Limb (tissue), 2 donors: ENCODE results near the gene ABHD10.

Experiments used
- DNase-seq, 2 donors: peaks; one replicate each; pipeline ENCODE4 v3.0.0-alpha.2; 2016; ENCODE audit errors: extremely low spot score in 2 of 2

ABHD10 gene

DNA sequence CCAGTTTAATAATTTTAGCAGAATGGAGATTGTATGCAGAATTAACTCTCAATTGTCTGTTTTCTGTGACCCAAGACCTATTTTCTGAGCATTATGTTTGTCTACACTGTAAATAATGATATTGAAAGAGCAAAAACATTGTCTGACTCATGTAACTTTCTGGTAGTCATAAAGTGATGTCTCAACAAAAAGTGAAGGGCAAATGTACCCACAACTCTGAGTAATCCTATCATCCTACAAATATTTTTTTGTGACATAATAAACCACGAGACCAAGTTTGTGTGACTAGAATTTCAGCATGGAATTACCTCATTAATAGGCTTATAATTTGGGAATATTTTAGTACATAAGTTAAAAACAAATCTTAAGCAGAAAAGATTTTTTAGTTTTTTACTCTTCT, 15.4 kb upstream of the ABHD10 start:
- no peak for DNase-seq

DNA sequence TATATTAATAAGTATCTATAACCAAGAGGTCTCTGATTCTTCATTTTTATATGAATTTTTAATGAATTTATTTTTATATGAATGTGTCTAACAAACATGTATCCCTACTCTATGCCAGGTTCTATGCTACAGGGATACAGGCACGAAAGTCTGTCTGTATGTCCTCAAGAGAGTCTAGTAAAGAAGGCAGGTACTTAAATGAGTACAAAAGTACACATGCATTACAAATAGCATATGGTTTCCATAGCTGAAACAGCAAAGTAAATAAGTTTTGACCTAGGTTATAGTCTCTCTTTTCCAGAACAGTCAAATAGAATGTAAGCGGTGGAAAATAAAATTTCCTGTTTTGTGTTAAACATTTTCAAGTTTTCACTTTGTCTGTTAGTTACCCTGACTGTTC, 13.3 kb upstream of the ABHD10 start:
- DNase-seq = no peak

DNA sequence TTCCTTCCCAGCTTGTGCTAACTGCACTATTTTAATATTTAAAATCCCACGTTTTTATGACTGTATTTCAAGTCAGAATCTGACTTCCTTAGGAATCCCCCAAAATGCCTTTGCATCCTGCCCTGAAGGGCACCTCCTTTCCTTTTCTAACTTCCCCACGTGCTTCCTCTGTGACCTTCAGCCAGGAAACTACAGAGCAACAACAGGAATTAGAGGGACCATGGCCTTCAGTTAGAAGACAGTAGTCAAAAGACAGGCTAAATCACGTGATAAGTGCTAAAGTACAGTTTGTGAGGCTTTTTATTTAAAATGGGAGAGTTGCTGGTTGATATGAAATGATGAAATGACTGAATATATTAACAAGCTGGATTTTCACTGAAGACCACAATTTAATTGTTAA, 11.8 kb upstream of the ABHD10 start:
- DNase-seq = no peak

DNA sequence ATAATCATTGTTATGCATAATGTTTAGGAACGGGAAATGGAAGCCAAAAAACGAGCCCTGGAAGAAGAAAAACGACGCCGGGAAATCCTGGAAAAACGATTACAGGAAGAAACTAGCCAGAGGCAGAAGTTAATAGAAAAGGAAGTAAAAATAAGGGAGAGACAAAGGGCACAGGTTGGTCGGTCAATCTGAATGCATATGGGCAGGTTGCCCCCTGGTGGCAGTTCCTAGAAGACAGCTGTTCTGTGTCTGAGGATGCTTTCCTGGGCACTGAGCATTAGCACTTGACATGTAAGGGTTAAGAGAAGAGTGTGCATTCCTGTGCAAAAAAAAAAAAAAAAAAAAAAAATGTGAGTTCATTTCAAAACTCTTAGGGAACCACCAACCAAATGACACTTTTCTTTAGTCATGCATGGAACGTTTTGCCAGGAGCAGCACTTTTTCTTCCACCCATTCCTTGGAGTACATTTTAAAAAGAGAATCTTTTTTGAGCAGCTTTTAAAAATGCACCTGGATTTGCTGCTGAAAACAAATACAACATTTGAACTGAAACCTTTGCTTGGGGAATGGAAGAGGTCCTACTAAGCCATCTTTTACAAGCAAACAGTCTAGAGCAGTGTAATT, 11.1 kb upstream of the ABHD10 start:
- DNase-seq = peak; percentile 88 to 90

DNA sequence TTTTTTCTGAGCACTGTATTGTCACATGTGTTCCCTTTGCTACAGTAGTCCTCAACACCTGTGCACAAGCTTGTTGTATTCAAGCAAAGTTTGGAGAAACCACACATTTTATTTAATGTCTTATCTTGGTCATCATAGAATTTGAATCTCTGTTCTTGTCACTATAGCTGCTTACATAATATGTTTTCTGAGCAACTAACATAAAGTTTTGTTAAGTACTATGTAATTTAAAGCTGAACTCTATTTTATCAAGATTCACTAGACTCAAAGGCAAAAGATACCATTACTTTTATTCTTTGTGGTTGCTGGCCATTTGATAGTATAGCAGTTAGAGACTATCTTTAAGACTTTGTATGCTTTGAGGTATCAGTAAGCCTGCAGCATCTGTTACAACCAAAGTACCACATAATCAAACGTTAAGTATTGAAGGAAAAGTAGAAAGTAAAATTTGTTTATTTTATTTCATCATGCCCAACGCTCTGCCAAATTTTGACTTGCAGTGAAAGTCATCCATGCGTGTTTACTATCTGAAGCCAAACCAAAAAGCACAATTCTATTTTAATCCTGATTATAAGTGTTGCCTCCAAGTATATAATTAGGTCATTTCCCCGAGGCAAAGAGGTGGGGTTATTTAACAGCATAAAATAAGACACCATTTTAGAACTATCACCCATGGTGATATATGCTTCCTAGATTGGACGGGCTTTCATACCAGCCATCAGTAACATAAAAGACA, 10.3 kb upstream of the ABHD10 start:
- no peak for DNase-seq

DNA sequence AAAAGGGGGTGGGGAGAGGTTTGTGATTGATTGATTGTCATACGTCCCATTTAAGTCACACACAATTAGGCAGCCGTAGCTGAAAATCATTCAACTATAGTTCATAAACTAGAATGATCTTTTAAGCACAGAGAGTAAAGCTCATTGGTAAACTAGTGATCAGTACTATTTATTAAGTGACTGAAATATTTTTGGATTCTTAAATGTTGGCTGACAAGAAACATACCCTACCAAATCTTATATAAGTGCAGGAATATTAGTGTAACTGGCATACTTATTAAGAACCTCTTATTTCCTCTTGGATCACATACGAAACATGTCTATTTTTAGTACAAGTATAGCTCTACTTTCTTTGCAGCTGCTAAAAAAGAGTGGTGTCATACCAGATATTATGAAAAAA, 8.4 kb upstream of the ABHD10 start:
- no peak for DNase-seq

DNA sequence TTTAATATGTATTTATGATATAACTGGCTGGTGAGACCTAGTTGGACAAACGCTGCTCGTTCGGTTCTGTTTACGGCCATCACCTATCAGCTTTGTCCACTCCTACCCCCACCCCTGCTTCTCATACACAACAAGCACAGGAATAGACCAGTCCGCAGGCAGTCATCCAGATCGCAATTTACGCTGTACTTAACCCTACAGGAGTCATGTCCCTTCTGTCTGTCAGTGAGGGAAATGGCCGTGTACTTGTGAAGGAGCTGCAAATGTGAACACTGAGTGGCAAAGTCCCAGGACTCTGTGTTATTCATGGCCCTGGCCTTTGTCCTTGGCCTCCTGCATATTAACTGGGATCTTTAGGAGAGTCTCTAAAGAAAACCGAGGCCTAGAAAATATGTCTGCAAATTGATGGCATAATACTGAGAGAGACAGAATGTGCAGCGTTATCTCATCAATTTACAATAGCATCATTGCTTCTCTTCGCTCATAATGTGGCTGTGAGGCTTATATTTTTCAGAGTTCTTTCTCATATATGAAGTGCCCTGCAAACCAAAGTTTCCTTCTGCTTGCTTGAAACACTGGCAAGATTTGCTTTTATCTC, 7.2 kb upstream of the ABHD10 start:
- no peak for DNase-seq

DNA sequence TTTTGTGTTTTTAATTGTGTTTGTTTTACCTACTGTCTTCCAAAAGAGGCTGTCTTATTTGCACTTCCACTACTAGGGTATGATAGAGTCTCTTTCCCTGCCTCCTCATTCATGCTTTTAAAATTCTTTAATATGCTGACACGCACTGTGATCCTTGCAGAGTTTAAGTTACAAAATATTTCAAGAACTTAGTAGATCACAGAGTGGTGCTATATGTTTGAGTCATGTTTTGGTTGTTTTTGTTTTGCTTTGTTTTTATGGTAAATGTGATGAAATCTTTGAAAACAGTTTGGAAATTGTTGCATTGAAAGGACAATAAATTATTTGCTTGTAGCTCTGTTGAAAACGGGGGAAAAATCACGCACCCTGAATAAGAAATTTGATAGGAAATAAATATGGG, 5.9 kb upstream of the ABHD10 start:
- no peak for DNase-seq

DNA sequence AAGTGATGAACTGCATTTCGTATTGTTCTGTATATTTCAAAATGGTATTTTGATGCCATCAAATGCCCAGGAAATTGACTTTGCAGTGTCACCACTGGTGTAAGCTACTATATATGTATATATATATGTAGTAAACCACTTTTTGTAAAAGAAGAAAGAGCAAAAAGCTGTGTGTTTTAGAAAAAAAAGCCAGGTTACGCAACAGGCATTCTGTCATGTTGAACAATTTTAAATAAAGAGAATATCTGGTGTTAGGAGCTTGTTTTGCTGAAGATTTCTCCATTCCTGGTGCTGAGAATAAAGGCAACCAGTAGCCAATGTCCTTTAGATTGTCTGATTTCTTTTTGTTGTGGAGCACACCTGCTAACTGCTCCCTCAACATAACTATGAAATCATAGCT, 3.7 kb upstream of the ABHD10 start:
- no peak for DNase-seq

DNA sequence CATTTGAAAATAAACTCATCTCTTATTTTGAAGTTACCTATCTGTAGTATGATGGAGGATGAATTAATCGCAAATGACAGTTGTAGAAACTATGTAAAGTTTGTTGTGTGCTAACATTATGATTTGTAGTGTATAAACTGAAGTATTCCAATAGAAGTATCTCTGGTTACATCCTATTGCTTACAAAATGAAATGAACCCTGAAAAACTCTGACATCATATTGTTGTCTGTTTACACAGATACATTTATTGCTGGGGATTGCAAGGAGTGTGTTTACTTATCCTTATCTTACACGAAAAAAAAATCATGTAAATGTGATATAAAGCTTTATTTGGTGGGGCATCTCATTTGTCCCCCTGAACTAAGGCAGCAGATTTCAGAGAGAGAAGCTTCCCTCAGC, 2.6 kb upstream of the ABHD10 start:
- no peak for DNase-seq

DNA sequence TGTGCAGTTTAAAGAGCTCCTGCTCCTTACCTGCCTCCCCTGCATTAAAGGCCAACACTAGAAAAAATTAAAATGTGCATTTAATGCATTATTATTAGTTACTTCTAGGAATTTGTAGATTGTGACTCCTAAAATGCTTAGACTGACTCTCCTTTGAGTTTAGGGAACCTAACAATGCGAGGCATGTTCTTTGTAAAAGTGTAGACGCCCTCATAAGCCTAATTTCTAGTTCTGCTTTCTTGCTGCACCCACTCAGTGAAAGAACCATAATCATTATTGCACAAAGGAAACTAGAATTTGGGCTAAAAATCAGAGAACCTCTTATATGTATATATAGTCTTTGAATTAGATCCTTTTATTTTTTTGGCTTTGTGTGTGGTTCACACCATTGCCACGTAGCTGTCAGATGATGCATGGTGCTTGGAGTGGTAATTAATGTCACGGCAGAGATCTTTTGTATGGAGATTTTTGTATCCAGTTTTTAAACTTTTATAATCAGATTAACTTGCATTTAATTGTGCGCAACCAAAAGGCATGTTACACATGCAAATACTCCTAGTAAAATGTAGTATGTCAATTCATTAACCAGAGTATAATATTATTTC, 710 bp downstream of the ABHD10 start:
- peak in 1 of 2 donors; percentile 7 for DNase-seq

DNA sequence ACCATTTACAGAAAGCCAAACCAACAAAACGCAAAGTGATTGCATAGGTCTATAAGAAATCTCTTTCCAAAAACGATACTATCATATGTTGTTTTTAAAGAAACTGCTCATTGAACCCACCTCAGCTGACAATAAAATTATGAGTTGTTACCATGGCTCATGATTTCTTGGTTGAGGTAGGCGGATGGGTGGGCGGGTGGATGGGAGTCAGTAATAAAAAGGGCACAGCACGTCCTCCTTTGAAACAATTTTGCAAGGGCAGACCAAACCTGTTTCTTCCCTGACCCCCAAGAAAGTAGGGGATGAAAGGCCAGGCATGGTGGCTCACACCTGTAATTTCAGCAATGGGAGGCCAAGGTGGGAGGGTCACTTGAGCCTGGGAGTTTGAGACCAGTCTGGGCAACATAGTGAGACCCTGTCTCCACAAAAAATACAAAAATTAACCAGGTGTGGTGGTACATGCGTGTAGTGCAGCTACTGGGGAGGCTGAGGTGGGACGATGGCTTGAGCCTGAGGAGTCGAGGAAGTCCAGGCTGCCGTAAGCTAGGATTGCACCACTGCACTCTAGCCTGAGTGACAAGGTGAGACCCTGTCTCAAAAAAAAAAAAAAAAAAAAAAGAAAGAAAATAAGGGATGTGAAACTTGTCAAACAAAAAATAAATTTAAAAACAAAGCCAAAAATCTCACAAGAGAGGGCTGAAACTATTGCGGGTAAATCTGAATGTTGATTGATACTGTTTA, 2.1 kb downstream of the ABHD10 start:
- no peak for DNase-seq

DNA sequence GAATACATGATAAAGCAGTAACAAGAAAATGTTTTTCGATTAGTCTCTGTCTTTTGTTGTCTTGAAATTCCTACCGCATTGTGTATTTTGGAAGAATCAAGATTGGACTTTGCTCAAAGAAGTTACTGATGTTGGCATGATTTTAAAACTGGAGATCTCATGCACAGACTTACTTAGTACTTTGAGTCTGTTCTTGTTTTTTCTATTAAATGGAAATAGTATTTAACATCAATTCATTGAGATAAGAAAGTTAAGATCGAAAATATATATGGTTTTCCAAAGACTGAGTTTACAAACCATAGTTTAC, 2.6 kb downstream of the ABHD10 start:
- DNase-seq = no peak

DNA sequence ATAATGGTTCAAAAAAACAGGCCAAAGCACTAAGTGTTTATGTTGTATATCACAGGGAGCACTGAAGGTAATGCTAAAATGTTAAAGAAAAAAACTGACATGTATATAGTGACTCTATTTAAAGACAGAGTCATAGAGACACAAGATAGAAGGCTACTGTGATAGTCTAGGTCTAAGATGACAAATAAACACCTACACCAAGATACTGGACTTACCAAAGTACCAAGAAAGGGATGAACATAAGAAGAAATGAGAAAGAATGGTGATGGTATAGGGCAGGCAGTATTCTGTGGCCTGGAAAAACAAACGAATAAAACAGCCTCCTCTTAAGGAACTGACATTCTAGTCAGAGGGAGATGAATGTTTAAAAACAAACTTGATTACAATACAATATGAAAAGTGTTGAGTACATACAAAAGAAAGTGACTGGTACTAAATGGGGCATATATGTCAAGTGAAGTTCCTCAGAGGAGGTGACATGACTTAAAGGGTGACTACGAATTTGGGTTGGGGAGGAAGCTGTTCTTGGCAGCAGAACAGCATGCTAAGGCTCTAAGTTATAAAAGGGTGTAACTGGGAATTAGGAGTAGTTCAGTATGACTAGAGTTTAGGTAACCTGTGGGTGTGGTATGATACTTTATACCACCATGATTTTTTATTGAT, 5.9 kb downstream of the ABHD10 start:
- no peak for DNase-seq

DNA sequence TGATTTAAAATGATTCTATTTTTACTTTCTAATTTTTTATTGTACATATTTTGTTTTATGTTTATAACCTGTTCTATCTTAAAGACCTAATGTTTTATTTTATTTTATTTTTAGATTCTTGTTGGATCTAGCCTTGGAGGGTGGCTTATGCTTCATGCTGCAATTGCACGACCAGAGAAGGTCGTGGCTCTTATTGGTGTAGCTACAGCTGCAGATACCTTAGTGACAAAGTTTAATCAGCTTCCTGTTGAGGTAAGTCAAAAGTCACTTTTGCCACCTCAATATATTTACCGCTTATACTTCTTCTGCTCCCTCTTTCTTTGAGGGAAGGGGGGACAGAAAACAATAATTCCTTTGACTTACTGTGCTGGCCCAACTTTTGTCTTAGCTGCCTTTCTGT, 8.0 kb downstream of the ABHD10 start:
- no peak for DNase-seq

DNA sequence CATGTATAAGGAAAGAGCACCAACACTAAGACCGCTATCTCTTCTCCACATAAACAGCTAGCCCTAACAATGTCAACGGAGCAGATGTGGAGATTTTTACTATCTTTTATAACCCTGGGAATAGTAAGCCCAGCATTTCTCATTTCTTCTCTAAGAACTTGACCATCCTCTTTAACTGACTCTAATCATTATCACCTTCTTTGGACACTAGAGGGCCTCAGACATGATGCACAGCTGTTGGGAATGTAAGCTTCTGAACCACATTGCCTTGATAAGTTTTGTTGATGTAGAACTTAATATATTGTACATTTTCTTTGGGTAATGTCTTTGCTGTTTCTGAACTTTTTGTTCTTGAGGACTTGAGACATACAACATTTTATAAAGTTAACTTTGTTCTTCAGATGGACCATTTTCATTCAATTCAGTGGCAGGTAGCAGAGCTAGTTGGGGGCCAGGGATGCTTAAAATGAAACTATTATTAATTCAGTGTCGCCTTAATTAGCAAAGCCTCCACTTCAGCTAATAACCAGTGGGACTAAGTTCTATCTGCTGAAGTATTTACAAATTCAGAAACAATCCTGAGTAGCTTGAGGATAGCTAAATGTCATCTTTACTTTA, 10.3 kb downstream of the ABHD10 start:
- DNase-seq = peak in 1 of 2 donors; percentile 68

DNA sequence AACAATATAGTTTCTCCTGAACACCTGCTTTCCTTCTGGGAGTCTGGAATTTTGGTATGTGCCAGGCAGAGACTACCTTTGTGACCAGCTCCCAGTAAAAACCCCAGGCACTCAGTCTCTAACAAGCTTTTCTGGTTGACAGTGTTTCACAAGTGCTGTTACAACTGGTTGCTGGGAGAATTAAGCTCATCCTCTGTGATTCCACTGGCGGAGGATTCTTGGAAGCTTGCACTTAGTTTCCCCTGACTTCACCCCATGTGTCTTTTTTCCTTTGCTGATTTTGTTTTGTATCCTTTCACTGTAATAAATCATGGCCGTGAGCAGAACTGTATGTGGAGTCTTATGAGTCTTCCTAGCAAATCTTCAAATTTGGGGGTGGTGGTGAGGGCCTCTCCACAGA, 14.2 kb downstream of the ABHD10 start:
- no peak for DNase-seq

DNA sequence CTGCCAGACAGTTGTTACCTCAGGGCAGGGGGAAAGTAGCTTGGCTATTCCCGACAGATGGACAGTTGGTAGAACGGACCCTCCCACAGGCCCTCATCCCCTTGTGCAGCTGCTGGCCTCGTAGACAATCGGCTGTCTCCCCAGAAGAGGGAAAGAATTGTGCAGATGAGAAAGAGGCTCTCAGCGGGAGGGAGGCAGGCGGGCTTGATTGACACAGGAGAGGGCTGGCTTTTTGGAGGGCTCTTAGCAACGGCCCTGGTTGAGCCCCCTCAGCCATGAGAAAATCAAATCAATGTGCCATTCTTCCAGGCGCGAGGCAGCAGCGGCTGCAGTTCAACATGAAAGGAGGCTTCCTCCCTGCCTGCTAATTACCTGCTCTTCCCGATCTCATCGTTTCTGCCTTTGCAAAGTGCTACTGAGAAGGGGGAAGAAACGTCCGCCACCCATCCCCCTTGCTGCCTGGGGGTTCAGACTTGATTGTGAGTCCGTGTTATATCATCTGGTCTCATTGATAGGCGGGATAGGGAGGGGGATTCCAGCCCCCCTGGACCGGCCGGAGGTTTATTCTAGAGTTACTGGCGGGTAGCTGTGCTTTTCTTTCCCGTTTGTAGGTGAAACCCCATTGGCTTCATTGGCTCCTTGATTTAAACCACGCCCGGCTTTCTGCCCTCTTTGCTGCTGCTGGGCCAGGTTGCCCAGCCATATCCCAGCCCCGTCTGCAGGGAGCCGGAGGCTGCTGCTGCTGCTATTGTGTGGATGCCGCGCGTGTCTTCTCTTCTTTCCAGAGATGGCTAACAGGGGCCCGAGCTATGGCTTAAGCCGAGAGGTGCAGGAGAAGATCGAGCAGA, 20.0 kb downstream of the ABHD10 start, which contains the start of gene TAGLN3:
Gene TAGLN3, plus strand, starts transcription at position 287 of the 848 bp plus-strand sequence. Its CDS starts 501 bp downstream, at position 788.
- peak; percentile 27 to 75 for DNase-seq

DNA sequence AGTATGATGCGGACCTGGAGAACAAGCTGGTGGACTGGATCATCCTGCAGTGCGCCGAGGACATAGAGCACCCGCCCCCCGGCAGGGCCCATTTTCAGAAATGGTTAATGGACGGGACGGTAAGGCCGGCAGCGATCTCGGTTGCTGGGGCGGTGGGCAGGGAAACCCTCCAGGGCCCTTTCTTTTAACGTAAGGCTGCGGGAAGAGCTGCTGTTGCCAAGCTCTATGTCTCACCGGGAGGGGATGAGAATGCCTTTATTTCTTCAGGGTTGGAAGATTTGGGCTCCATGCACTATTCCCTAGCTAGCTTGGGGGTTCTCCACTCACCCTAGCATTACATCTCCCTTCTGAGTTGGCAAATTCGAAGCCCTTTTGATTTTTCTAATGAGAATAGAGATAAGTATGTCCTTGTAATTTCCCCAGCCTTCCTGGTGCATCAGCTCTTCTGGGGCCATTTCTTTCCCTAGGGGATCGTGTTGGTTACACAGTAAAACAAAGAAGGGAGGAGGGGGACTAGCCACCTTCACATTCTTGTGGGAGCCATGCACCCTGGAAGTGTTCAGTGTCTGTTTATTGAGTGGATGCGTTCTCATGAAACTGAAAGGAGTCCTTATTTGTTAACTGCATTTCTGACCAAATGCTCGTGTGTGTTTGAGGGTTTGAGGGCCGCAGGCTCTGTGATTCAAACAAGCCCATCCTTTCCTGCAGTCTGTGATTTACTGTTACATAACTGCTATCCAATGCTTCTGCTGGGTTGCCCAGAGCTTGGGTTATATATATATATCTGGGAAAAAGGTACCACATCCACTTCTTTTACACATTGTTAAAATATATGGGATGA, 20.9 kb downstream of the ABHD10 start:
- DNase-seq = peak in 1 of 2 donors; percentile 40
